ENCODE results near the gene ZNF414.

Gene ZNF414

DNA sequence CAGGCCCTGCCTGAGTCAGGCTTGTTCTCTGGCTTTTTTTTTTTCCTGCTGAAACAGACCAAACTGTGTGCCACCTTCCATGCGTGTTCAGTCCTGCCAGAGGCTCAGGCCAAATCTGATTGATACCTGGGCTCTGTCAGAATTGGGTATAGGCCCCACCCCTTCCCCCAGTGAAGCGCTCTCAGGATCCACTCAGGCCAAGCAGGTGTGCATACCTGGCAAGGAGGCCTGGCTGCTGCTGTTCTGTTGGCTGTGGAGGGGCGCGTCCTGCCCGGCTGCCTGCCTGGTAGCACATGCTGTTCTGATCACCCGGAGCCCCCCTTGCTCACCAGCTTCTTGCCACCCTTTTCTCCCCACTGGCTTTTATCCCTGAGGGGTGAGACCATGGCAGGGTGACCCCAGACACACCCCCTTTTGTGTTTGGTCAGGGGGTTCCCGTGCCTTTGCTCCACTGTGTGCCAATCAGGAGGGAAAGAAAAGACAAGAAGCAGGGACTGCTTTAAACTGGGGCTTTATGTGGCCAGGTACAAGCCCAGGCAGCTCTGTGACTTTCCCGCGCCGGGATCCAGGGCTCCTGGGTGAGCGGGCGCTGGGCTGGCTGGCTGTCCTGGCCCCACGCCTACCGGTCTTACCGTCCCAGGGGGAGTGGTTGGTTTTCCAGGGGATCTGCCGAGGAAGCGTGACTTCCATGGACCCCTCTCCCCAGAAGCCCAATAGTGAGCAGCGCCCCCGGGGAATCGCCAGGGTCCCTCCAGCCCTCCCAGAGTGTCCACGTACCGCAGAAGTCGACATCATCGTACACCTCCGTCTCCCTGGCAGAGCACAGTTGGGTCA is 24.2 kb downstream of the ZNF414 start:
- DNase-seq: no peak

DNA sequence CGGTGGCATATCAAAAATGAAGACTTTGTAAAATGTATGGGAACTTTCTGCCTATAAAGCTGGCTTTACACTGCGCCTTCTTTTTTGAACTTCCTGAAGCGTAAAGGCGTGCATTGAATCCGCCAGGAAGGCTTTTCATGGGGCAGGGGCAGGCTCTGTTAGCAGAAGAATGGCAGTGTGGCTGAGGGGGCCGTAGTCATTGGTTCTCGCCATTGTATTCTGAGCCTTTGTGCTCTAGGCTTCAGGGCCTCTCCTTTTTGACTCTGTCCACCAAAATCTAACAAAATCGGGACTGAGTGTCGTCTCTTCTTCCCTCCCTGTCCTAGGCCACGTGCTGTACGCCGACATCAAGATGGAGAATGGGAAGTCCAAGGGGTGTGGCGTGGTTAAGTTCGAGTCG is 25.6 kb downstream of the ZNF414 start:
- DNase-seq: no peak

DNA sequence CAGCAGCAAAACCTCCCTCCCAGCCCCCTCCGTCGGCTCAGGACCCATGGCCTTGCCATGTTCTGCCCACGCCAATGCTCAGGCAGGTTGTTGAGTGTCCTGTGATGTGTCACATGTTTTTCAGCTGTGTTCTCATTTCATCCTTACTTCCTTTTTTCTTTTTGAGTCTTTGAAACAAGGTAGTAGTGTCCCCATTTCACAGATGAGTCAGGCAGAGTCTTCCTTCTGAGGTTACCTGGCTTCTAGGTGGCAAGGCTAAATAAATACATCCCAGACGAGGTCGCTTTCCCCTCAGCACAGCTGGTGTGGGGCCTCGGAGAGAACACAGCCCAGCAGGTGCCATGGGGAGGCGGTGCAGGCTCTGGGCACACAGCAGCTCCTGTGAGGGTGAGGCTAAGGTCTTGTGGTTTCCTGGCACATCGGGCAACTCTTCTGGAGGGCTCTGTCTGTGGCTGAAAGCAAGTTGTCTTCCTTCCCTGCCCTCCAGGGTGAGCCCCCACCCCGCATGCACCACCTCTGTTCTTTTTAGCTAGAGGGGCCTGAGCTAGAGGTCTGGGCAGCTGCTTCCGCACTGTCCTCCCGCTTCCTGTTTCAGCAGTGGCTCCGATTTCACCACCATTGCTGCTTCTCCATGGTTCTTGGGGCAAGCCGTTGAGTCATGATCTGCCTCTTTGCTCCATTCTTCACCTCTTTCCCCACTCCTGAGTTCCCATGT is 26.7 kb downstream of the ZNF414 start:
- peak; percentile 66 to 67 for DNase-seq

GRCh38 chr19:8486661-8487136 is 27.3 kb downstream of the ZNF414 start:
- DNase-seq: no peak

- no peak for DNase-seq
Measured at GRCh38 chr19:8485561-8486371, 28.2 kb downstream of the ZNF414 start.

DNA sequence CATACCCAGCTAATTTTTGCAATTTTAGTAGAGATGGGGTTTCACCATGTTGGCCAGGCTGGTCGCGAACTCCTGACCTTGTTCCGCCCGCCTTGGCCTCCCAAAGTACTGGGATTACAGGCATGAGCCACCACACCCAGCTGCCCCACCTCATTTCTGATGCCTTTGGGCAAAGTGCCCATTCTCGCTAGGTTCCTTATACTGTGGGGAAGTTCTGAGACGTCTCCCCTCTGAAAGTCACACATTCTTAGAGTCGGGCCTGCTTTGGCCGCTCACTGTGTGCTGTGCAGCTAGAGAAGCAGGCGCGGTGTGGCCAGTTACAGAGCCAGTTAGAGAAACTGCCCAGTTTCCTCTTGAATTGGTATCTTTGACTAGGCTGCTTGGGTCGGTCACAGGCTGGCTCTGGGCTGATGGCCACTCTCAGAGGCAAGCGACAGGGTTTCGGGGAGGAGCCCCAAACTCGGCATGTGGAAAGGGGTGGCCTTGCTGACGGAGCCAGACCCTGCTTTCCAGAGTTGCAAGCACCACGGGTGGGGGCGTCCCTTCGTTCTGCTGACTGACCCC is 29.6 kb downstream of the ZNF414 start:
- DNase-seq: peak in 1 of 2 donors; percentile 69

- no peak for DNase-seq
Measured at GRCh38 chr19:8483165-8483564, 30.8 kb downstream of the ZNF414 start.

DNA sequence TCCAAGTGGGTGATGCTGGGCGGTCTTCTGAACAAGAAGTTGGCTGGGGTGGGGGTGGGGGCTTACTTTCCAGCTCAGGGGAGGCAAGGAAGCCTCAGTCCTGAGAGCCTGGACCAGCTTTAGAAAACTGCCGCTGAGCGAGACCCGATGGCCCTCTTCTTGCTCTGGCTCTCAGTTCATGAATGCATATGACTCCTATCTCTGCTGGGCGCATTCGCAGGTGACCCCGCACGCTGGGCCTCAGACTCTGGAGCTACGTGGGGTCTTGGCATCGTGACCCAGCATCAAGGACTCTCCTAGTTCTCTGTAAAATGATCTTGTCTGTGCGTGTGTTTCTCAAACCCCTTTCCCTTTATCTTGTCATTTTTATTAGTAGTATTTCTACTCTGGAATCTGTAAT is 31.3 kb downstream of the ZNF414 start:
- DNase-seq: no peak

DNA sequence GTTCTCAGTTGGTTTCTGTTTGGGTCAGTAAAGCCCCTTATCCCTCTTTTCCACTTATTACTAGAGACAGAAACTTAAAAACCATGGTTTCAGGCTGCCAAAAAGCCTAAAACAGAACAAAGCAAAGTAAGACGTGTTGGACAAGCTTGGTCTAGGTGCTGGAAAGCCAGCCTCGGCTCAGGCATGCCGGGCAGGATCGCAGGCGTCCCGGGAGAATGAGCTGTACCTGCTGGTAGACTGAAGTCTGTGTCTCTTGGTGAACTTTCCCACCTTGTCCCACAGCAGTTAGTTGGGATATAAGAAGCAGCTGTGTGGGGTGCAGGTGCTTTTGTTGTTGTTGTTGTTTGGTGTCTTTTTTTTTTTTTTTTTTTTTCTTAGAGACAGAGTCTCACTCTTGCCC is 32.4 kb downstream of the ZNF414 start:
- DNase-seq: no peak

DNA sequence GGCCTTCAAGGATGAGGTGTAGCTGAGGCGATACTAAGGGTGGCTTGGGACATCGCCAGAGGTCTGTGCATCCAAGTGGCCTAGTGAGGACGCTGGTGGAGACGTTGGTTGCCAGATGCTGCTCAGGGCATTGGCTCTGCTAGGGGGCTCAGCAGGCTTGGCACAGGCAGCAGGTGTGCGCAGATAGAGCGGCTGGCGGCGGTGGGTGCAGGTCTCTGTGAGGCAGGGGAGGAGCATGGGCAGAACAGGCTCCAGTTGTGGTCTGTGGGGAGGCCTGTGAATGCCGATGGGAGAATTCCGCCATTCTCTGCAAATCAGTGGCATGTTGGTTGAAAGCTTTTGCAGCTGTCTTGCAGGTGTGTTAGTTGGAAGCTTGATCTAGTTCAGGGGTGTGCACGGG is 32.8 kb downstream of the ZNF414 start:
- no peak for DNase-seq

GRCh38 chr19:8478598-8478997 is 35.4 kb downstream of the ZNF414 start:
- no peak for DNase-seq

DNA sequence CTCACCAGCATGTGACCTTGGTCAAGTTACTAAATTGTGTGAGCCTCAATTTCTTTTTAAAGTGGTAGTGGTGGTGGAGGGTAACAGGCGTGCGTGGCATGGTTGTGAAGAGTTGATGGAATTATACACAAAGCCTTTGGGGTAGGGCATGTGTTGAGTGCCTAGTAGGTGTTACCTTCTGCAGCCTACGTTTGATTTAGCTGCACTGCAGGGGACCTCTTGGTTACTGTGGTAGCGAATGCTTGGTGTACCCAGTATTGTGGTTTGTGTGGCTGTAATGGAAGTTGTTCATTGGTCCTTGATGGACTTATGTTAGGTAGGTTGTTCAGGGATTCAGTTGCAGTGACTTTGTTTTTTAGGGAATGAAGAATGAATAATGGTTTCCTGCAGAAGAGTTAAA is 36.1 kb downstream of the ZNF414 start:
- DNase-seq: no peak

GRCh38 chr19:8476524-8476923 is 37.4 kb downstream of the ZNF414 start:
- no peak for DNase-seq

GRCh38 chr19:8475005-8475404 is 39.0 kb downstream of the ZNF414 start:
- DNase-seq: no peak

GRCh38 chr19:8473648-8474476 is 40.1 kb downstream of the ZNF414 start:
- DNase-seq: no peak

- DNase-seq: no peak
Measured at GRCh38 chr19:8469613-8470368, 44.2 kb downstream of the ZNF414 start.

- DNase-seq: no peak
Measured at GRCh38 chr19:8468761-8469373, 45.1 kb downstream of the ZNF414 start.

DNA sequence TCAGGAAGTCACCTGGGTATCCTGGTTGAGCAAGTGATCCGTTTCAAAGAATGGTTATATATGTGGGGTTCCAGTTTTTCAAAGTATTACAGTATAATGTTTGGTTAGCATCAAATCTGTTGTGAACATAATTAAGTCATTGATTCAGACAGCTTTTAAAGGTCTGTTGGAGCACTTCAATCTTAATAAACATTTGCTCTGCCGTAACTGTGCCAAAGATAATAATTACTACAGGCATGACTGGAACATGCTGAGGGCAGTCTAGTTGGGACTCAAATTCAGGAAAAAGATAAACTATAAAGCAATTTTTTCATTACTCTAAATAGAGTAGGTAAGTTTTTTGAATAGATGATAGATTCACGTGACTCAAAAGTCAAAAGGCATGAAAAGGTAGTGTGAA is 45.8 kb downstream of the ZNF414 start:
- DNase-seq: no peak

DNA sequence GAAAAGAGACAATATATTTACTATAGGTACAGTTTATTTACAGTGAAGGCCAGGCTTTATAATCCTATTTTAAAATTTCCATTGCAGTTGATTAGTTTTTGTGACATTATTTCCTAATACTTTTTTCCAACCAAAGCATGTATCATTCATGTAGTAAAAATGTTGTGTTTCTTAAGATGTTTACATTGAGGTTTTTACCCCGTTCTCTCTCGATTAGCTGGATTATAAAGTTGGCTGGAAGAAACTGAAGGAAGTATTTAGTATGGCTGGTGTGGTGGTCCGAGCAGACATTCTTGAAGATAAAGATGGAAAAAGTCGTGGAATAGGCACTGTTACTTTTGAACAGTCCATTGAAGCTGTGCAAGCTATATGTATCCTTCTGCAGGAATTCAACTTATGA is 47.9 kb downstream of the ZNF414 start:
- DNase-seq: no peak

GRCh38 chr19:8463365-8463764 is 50.6 kb downstream of the ZNF414 start:
- DNase-seq: no peak

DNA sequence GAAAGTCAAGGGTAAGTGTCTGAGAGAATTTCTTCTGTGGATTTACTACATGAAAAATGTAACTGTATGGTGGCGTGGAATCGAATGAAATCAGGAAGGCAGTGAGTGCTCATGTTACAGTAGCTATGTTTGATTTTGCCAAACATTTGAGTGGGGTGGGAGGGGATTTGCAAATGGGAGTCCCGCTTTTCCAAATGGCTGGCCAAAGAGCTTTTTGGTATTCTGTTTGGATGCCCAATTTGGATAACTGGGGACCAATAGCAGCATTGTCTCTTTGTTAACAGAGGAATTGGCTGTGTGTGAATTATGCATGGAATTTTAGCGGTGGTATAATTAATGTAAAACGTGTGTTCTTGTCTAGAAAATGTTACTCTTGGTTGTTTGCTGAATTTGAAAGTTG is 51.4 kb downstream of the ZNF414 start:
- no peak for DNase-seq

All from CD4-positive, alpha-beta T cell treated with Interleukin-4 for 1 hour (primary cell).